GM21423 (cell line): ENCODE measurements around the gene AQP5.
"Not testable (repeated sequence)": the region's sequence is repeated elsewhere in the genome, so short reads cannot be mapped to it uniquely, and the experiment has no call there.

Experiments used
- ATAC-seq: cut with Tn5 transposase; IDR thresholded peaks from one replicate; pipeline ENCODE4 v1.9.1; 2021; ENCODE audit warnings: mild to moderate bottlenecking, moderate library complexity; ENCODE audit not compliant: unreplicated experiment

AQP5 gene

GRCh38 chr12:49979016-49979586, 17.4 kb downstream of the AQP5 start:
- ATAC-seq = no peak

- no peak for ATAC-seq
These were observed 18.1 kb downstream of the AQP5 start for GRCh38 chr12:49979791-49980190.

GRCh38 chr12:49980501-49981349, 19.1 kb downstream of the AQP5 start:
- no peak for ATAC-seq

- no peak for ATAC-seq
These were observed 20.8 kb downstream of the AQP5 start for GRCh38 chr12:49982246-49983087.

- no peak for ATAC-seq
These were observed 22.2 kb downstream of the AQP5 start for GRCh38 chr12:49983892-49984291.

- ATAC-seq = no peak
These were observed 23.0 kb downstream of the AQP5 start for GRCh38 chr12:49984476-49985359.

GRCh38 chr12:49985981-49986380, 24.3 kb downstream of the AQP5 start:
- no peak for ATAC-seq

- ATAC-seq = not testable (repeated sequence)
These were observed 24.8 kb downstream of the AQP5 start for GRCh38 chr12:49986476-49986875.

- no peak for ATAC-seq
These were observed 26.1 kb downstream of the AQP5 start for GRCh38 chr12:49987625-49988303.

GRCh38 chr12:49989400-49989799, 27.7 kb downstream of the AQP5 start:
- not testable (repeated sequence) for ATAC-seq

- no peak for ATAC-seq
These were observed 28.6 kb downstream of the AQP5 start for GRCh38 chr12:49990273-49990672.

GRCh38 chr12:49998453-49998852, 36.8 kb downstream of the AQP5 start:
- no peak for ATAC-seq

- no peak for ATAC-seq
These were observed 41.9 kb downstream of the AQP5 start for GRCh38 chr12:50003595-50003994.

- ATAC-seq = no peak
These were observed 43.0 kb downstream of the AQP5 start for GRCh38 chr12:50004696-50005095.

- no peak for ATAC-seq
These were observed 43.5 kb downstream of the AQP5 start for GRCh38 chr12:50005175-50005574.

- ATAC-seq = no peak
These were observed 44.6 kb downstream of the AQP5 start for GRCh38 chr12:50006280-50006679.

GRCh38 chr12:50006754-50007442, 45.2 kb downstream of the AQP5 start:
- no peak for ATAC-seq

GRCh38 chr12:50013361-50014147, 51.9 kb downstream of the AQP5 start:
- ATAC-seq = no peak

- no peak for ATAC-seq
These were observed 52.7 kb downstream of the AQP5 start for GRCh38 chr12:50014342-50014741.
